Activated CD4-positive, alpha-beta T cell treated with anti-CD3 and anti-CD28 coated beads for 4 hours (primary cell): ENCODE data around the gene TENM4.

Experiments
- DNase-seq, 2 donors: peaks; one replicate each; pipeline ENCODE4 v3.0.0-alpha.2; 2020

The TENM4 gene

DNA sequence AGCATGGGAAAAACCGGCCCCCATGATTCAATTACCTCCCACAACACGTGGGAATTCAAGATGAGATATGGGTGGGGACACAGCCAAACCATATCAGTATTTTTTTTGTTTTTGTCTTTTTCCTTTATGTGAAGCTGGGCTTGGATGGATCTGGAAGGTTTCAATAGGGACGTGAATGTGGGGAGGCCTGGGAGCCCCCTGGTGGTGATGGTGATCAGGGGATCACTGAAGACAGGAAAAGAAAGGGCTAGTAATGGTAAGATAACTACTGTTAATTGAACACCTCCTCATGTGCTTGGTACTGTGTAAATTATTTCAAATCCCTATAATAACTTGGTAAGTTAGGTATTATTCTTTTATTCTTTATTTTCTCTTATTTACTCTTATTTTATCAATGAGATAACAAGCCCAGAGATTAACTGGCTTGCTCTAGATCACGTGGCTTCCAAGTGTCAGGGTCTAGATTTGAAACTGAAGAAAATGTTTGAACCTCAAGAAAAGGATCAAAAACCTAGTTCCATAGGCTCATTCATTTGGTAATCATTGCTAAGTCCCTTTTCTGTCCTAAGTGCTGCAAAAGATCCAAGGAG lies 364.2 kb downstream of the TENM4 start:
- DNase-seq = no peak

- DNase-seq = no peak
Observed at GRCh38 chr11:79074547-79074946, 366.3 kb downstream of the TENM4 start.

GRCh38 chr11:79071190-79071589 lies 369.6 kb downstream of the TENM4 start:
- DNase-seq = no peak

DNA sequence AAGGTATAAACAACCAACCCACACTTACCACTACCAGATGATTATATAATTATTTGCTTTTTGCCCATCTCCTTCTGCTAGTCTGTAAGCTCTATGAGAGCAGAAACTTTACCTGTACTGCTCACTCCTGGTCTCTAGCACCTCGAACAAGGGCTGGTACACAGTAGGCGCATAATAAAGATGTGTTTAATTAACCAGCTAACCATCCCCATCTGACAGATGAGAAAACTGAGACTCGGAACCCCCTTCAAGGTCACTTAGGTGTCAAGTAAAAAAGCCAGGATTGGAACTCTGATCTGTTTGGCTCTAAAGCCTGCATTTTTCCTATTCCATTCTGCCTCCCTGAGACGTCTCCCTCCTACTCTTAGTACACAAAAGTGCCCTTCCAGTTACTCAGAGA lies 370.3 kb downstream of the TENM4 start:
- no peak for DNase-seq

- DNase-seq = no peak
Observed at GRCh38 chr11:79069504-79069903, 371.3 kb downstream of the TENM4 start.

GRCh38 chr11:79068356-79068755 lies 372.5 kb downstream of the TENM4 start:
- DNase-seq = no peak

- no peak for DNase-seq
Observed at GRCh38 chr11:79067352-79067679, 373.5 kb downstream of the TENM4 start.

DNA sequence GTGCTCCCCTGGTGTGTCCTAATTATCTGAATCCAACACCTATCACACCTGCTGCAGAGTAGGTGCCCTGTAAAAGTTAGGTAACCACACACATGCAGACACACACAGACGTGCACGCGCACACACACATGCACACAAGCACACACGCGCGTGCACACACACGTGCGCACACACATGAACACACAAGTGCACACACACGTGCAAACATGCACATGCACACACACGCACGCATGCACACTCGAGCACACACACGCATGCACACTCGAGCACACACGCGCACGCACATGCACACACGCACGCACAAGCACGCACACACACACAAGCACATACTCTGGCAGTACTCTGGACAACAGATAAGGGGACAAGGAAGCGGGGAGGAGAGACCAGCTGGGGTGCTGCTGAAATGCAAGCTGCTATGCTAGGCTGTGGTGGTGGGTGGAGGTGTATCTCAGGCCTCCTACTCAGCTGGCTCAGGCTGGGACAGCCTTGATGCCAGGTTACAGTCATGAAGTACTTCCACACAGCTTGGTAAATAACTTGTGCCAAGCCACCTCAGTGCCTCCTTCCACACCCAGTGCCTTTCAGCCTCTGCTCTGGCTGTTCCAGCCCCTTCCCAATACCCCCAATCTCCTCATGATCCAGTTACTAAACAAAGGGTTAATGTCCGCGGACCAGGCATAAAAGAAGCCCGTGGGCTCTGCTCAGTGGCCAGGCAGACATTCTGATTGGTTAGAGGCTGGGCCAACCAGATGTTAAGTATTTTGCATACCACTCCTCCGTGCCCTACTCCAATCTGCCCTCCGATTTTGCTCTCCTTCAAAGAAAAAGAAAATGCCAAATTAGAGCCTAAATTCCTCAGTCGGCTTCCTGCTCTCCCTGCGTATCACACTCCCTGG lies 374.1 kb downstream of the TENM4 start:
- DNase-seq = no peak

- DNase-seq = no peak
Observed at GRCh38 chr11:79062814-79063762, 377.7 kb downstream of the TENM4 start.

- DNase-seq = no peak
Observed at GRCh38 chr11:79060081-79060953, 380.5 kb downstream of the TENM4 start.

- DNase-seq = no peak
Observed at GRCh38 chr11:79059141-79059540, 381.7 kb downstream of the TENM4 start.

DNA sequence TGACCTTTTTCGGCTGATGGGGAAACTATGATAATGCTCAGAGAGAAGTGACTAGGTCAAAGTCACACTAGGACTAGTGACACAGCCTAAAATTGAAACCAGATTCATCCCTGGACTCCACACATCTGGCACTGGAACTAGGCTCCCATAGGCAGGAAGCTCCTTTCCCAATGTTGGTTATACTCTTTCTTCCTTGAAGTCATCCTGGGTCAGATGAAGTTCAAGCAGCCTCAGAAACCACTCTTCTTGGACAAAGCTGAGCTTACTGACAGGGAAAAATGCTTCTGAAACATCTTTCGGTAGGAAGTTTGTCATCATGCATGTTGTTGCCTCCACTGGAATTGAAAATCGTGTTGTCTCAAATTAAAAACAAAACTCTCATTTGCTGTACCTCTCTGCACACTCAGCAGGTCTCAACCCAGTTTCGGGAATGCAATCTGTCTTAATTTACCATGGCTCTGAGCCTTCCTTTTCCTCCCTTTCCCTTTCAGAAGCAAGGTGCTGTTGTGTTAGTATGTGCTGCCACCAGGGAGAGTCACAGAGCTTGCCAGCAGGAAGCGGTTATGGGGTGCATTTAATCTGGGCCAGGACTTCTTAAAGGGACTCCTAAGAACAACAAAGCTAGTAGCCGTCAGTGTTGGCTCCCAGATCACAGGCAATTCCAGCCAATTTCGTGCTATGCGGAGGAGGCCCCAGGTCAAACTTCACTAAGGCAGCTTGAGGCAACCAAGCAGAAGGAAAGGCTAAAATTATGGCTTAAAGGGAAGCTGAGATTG lies 384.8 kb downstream of the TENM4 start:
- no peak for DNase-seq

GRCh38 chr11:79054636-79055035 lies 386.2 kb downstream of the TENM4 start:
- DNase-seq = no peak

GRCh38 chr11:79052544-79052943 lies 388.3 kb downstream of the TENM4 start:
- DNase-seq = no peak

DNA sequence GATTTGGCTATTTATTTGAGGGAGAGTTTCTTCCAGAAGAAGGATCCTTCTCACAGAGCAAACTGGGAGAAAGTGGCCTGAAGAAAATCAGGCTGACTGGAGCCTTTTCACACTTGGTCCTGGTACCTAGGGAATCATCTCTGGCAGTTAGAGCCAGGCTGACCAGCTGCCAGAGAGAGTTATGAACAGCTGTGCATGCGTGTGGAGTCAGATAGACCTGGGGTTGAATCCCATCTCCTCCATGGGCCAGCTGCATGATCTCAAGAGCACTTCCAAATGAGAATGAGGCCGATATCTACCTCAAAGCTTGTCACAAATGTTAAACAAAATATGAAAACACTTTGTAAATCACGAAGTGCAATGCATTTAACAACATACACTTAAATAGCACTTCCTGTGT lies 390.0 kb downstream of the TENM4 start:
- no peak for DNase-seq

GRCh38 chr11:79049741-79050179 lies 391.1 kb downstream of the TENM4 start:
- DNase-seq = no peak

DNA sequence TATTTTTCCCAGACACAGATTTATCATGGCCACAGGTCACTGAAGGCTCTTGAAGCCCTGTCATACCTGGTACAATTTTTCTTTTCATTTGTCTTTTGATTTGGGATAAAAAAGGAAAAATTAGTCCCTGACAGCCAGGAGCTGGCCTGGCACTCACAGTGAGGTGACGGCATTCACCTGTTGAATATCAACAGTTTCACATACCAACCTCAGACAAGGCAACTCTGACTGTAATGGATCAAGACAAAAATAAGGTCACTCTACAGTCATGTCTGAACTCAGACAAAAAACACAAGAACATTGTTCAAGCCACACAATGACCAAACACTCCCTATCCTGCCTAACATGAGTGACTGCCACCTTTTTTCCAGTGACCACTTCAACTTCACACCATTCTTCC lies 392.9 kb downstream of the TENM4 start:
- DNase-seq = no peak

- no peak for DNase-seq
Observed at GRCh38 chr11:79047321-79047720, 393.5 kb downstream of the TENM4 start.

DNA sequence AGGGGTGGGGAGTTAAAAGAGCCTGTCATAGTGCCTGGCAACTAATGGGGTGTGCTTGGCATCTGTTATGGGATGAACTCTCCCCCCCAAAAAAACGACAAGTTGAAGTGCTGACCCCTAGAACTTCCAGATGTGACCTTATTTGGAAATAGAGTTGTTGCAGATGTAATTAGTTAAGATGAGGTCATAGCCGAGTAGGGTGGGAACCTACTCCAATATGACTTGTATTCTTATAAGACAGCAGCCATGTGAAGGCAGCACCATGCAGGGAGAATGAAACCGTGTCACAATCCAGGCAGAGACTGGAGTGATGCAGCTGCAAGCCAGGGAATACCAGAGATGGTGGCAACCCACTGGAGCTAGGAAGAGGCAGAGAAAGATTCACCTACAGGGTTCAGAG lies 394.5 kb downstream of the TENM4 start:
- no peak for DNase-seq

DNA sequence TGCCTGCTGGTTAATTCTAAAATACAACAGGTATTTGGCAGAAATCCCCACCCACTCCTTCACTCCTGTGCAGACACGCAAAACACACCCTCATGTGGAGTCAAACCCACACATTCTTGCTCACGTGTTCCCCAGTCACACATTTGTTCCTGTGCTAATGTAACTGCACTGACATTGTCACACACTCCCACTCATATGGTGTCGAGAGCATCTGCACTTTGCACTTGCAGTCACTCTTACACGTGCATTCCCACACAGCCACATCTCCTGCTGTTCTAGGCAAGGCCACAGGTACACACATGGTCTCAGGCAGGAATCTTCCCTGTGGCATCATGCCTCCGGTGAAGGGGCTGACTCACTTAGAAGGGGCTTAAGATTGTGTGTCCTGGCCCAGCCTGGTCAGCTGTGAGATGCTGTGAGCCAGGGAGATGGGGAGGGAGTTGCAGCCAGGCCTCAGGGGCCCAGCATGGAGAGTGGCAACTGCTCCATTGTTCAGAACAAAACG lies 395.0 kb downstream of the TENM4 start:
- DNase-seq = no peak

GRCh38 chr11:79045018-79045799 lies 395.6 kb downstream of the TENM4 start:
- no peak for DNase-seq
